Breast epithelium (tissue), 4 donors: ENCODE results near the gene CALHM3. TPM values are rescaled to one million over a fixed set of nuclear protein-coding genes. Genes with fewer than 3 reads are reported as not detected.

Experiments
- DNase-seq, 2 donors: peaks; one replicate each; pipeline ENCODE4 v3.0.0-alpha.2; 2019; ENCODE audit warnings: low spot score in 2 of 2
- H3K27ac ChIP-seq, 2 donors: fragments of 200-600 bp; sonication (generic) in 1 of 2; one replicate each; pipeline ENCODE4 v1.5.1; 2016 to 2019; ENCODE audit warnings: mild to moderate bottlenecking in 1 of 2
- H3K27me3 ChIP-seq, 2 donors: fragments of 200-600 bp; sonication (generic) in 1 of 2; one replicate each; pipeline versions ENCODE4 v1.5.1 to v1.6.0; 2017 to 2019; ENCODE audit warnings: control low read depth in 1 of 2, mild to moderate bottlenecking in 1 of 2
- H3K36me3 ChIP-seq: fragments of 200-600 bp; one replicate; pipeline ENCODE4 v1.5.1; 2019
- H3K4me1 ChIP-seq, 2 donors: fragments of 200-600 bp; sonication (generic); one replicate each; pipeline ENCODE4 v1.5.1; 2016 to 2019; ENCODE audit warnings: control low read depth in 1 of 2
- H3K4me3 ChIP-seq, 3 donors: fragments of 200-600 bp; sonication (generic); 1 replicate in 2 of 3; 2 replicates in 1 of 3; pipeline ENCODE4 v1.5.1; 2016 to 2019; ENCODE audit warnings: mild to moderate bottlenecking in 3 of 3, moderate library complexity in 2 of 3
- H3K9me3 ChIP-seq, 2 donors: fragments of 200-600 bp; sonication (generic) in 1 of 2; one replicate each; pipeline ENCODE4 v1.5.1; 2016 to 2019; ENCODE audit warnings: control low read depth in 1 of 2
- CTCF ChIP-seq, 3 donors: fragments of 450-650 bp; IDR thresholded peaks; one replicate each; pipeline ENCODE4 v1.5.1; 2016 to 2017; ENCODE audit warnings: antibody characterized with exemption in 3 of 3, mild to moderate bottlenecking in 3 of 3, moderate library complexity in 3 of 3
- POLR2A ChIP-seq: fragments of 450-650 bp; IDR thresholded peaks from one replicate; pipeline ENCODE4 v1.6.1; 2016; ENCODE audit warnings: antibody characterized with exemption, mild to moderate bottlenecking, moderate library complexity
- POLR2AphosphoS5 ChIP-seq, 3 donors: sonication (generic); formaldehyde crosslinking; IDR thresholded peaks; one replicate each; pipeline ENCODE4 v1.6.1; 2017; ENCODE audit warnings: antibody characterized with exemption in 3 of 3
- intact Hi-C: fragments of 100-400 bp; cut with DNase I; formaldehyde crosslinking; loops from one replicate; pipeline ENCODE4 v1.15.1; 2023; ENCODE audit warnings: low total_unique reads
- total RNA-seq, 3 donors: library from RNA; depleted of rRNA; stranded (reverse); fragments of >200 nt; gene quantifications; one replicate each; pipeline ENCODE4 v1.1.0, GENCODE V29; 2016

The CALHM3 gene
- total RNA-seq, 3 donors from 2014 or later: not detected

DNA sequence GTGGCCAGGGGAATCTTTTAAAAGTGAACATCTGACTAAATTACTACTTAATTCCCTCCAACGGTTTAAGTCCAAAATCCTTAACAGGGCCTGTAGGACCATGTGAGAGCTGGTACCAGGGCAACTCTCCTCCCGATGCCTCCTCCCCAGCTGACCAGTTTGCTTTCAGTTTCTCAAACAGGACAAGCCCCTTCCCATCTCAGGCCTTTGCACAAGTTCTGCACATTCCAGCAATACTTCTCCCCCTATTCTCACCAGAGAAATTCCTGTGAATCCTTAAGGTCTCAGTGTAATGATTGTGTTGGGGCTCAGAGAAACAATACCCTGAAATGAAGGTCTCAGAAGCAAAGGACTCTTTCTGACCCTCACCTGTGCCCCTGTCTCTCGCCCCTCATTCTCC, 12.3 kb downstream of the CALHM3 start:
- H3K4me1 ChIP-seq: no peaks in the 10 kb centered on the region
- H3K9me3 ChIP-seq: no peaks in the 10 kb centered on the region
- DNase-seq: no peak
- intact Hi-C loops: no loop called here
- no peaks in the 10 kb centered on the region for H3K27me3 ChIP-seq
- TF ChIP-seq POLR2A: no peak
- H3K4me3 ChIP-seq: no peak overlapping the region
- no peaks in the 10 kb centered on the region for H3K36me3 ChIP-seq
- H3K27ac ChIP-seq: no peak overlapping the region

- H3K4me3 ChIP-seq: no peak overlapping the region
- no peaks in the 10 kb centered on the region for H3K36me3 ChIP-seq
Observed at GRCh38 chr10:103465411-103466179, 13.4 kb downstream of the CALHM3 start.

GRCh38 chr10:103463499-103463898, 15.5 kb downstream of the CALHM3 start:
- no peaks in the 10 kb centered on the region for H3K36me3 ChIP-seq
- H3K4me3 ChIP-seq: no peak overlapping the region
- H3K27me3 ChIP-seq: no peaks in the 10 kb centered on the region
- H3K4me1 ChIP-seq: no peaks in the 10 kb centered on the region
- DNase-seq: no peak
- H3K27ac ChIP-seq: no peak overlapping the region
- intact Hi-C loops: no loop called here
- H3K9me3 ChIP-seq: no peaks in the 10 kb centered on the region
- TF ChIP-seq POLR2AphosphoS5 (IDR thresholded peaks at IDR 0.05): no peak
- TF ChIP-seq POLR2A: no peak
- no peak for TF ChIP-seq CTCF (IDR thresholded peaks at IDR 0.05)

More at GRCh38 chr10:103465411-103466179, 13.4 kb downstream of the CALHM3 start:
- no peak for TF ChIP-seq CTCF (IDR thresholded peaks at IDR 0.05)
- no peak for TF ChIP-seq POLR2AphosphoS5 (IDR thresholded peaks at IDR 0.05)
- no peak for TF ChIP-seq POLR2A
- H3K27me3 ChIP-seq: no peaks in the 10 kb centered on the region
- intact Hi-C loops: no loop called here
- no peaks in the 10 kb centered on the region for H3K4me1 ChIP-seq
- no peak for DNase-seq
- no peak overlapping the region for H3K27ac ChIP-seq
- H3K9me3 ChIP-seq: no peaks in the 10 kb centered on the region

GRCh38 chr10:103459615-103460014, 19.4 kb downstream of the CALHM3 start:
- no peak overlapping the region for H3K4me3 ChIP-seq
- TF ChIP-seq CTCF (IDR thresholded peaks at IDR 0.05) (no peak), POLR2A (no peak), POLR2AphosphoS5 (IDR thresholded peaks at IDR 0.05) (no peak)
- no peaks in the 10 kb centered on the region for H3K36me3 ChIP-seq
- no peaks in the 10 kb centered on the region for H3K9me3 ChIP-seq
- no peak for DNase-seq
- intact Hi-C loops: no loop called here
- no peaks in the 10 kb centered on the region for H3K27me3 ChIP-seq
- no peak overlapping the region for H3K27ac ChIP-seq
- H3K4me1 ChIP-seq: no peaks in the 10 kb centered on the region

DNA sequence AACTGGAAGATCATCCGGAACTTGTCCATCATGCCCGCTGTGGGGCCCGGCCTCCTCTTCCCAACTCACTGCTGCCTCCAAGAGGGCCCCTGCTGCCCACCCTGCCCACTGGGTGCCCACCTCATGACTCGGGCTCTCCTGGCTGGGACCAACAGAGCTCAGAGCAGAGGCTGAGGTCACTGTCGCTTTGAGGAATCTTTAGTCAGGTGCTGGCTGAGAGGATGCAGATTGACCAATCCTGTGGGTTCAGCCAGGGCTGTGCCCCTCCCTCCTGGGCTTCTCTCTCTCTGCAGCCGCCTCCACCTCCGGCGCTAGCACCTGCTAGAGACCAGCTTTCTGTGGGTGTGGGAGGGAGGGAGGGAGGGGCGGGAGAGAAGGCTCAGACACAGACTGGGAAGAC, 20.3 kb downstream of the CALHM3 start, which contains the start of gene CALHM1:
CALHM1 (minus strand) TSS at position 181 of the 400 bp plus-strand sequence; CDS start at position 32, 149 bp downstream.
- Histone ChIP-seq H3K4me3 (no peak within 1 kb of the TSS), H3K36me3 (no peaks in the 10 kb centered on the region), H3K27me3 (no peaks in the 10 kb centered on the region), H3K9me3 (no peaks in the 10 kb centered on the region), H3K4me1 (no peaks in the 10 kb centered on the region), H3K27ac (no peak within 1 kb of the TSS)
- no peak for TF ChIP-seq CTCF (IDR thresholded peaks at IDR 0.05)
- TF ChIP-seq POLR2A: no peak
- no peak for TF ChIP-seq POLR2AphosphoS5 (IDR thresholded peaks at IDR 0.05)
- no peak for DNase-seq
- intact Hi-C loops: no loop called here
